IMR-90 (cell line): ENCODE data around the gene RBM8A. TPM values are rescaled to one million over a fixed set of nuclear protein-coding genes. Genes with fewer than 3 reads are reported as not detected.

Source experiments
- ATAC-seq: fragments of 200-7000 bp; cut with Tn5 transposase; 2 replicates; pipeline ENCODE4 v1.9.1; 2020; ENCODE audit warnings: low read depth, mild to moderate bottlenecking, moderate library complexity
- BruUV-seq: library from RNA; stranded (reverse); fragments of 400-500 nt; replicated peaks from 2 replicates; lab custom pipeline; 2021; lab: Mats Ljungman, UMichigan
- CTCF ChIA-PET: fragments of 300-600 bp; formaldehyde crosslinking; extraction: SDS; loops from one replicate; lab custom pipeline; 2021; ENCODE audit warnings: antibody characterized with exemption; lab: Yijun Ruan, JAX
- POLR2A ChIA-PET: fragments of 300-600 bp; sonication (Branson Sonifier 250); formaldehyde crosslinking; loops from one replicate; lab custom pipeline; 2022; ENCODE audit warnings: antibody characterized with exemption; ENCODE audit not compliant: unreplicated experiment; lab: Charles Lee
- DNase-seq: peaks from one replicate; pipeline ENCODE4 v3.0.0; 2013
- H2AFZ ChIP-seq: replicated peaks from 2 replicates; pipeline ENCODE3; 2013; ENCODE audit warnings: low read length, mild to moderate bottlenecking; ENCODE audit not compliant: poor library complexity
- H2AK5ac ChIP-seq: 2 replicates; pipeline ENCODE4 v1.6.1; 2013; ENCODE audit warnings: low read depth, low read length, inconsistent platforms
- H2AK9ac ChIP-seq: replicated peaks from 2 replicates; pipeline ENCODE3; 2013; ENCODE audit warnings: mild to moderate bottlenecking, low read depth, low read length, moderate library complexity; ENCODE audit not compliant: poor library complexity
- H2BK120ac ChIP-seq: 2 replicates; pipeline ENCODE4 v1.6.1; 2013; ENCODE audit warnings: low read depth, low read length, inconsistent platforms
- H2BK15ac ChIP-seq: 3 replicates; pipeline ENCODE4 v1.6.1; 2013; ENCODE audit warnings: low read depth, low read length, inconsistent platforms
- H2BK20ac ChIP-seq: 2 replicates; pipeline ENCODE4 v1.6.1; 2013; ENCODE audit warnings: low read depth, mild to moderate bottlenecking, inconsistent platforms, low read length, moderate library complexity
- H2BK5ac ChIP-seq: 2 replicates; pipeline ENCODE4 v1.6.1; 2013; ENCODE audit warnings: mild to moderate bottlenecking, low read depth, low read length, inconsistent platforms; ENCODE audit not compliant: poor library complexity, severe bottlenecking
- H3K14ac ChIP-seq: replicated peaks from 2 replicates; pipeline ENCODE4 v1.6.1; 2013; ENCODE audit warnings: low read depth, low read length, inconsistent platforms
- H3K18ac ChIP-seq: 2 replicates; pipeline ENCODE4 v1.6.1; 2013; ENCODE audit warnings: low read depth, low read length, control low read depth
- H3K23ac ChIP-seq: 2 replicates; pipeline ENCODE4 v1.6.1; 2013; ENCODE audit warnings: low read depth, low read length, inconsistent platforms
- H3K27ac ChIP-seq: 2 replicates; pipeline ENCODE4 v1.5.1; 2013; ENCODE audit warnings: mild to moderate bottlenecking, control low read depth, low read length; ENCODE audit not compliant: insufficient read depth
- H3K27me3 ChIP-seq: 2 replicates; pipeline ENCODE4 v1.6.1; 2013; ENCODE audit warnings: low read length; ENCODE audit not compliant: control insufficient read depth, insufficient read depth
- H3K36me3 ChIP-seq: 2 replicates; pipeline ENCODE4 v1.6.1; 2013; ENCODE audit warnings: low read length, mixed read lengths; ENCODE audit not compliant: control insufficient read depth, insufficient read depth
- H3K4ac ChIP-seq: 2 replicates; pipeline ENCODE4 v1.6.1; 2013; ENCODE audit warnings: low read depth, low read length, inconsistent platforms
- H3K4me1 ChIP-seq: 2 replicates; pipeline ENCODE4 v1.6.1; 2013; ENCODE audit warnings: low read length, mixed read lengths; ENCODE audit not compliant: control insufficient read depth, insufficient read depth
- H3K4me2 ChIP-seq: 2 replicates; pipeline ENCODE4 v1.6.1; 2013; ENCODE audit warnings: low read depth, mild to moderate bottlenecking, control low read depth, low read length, moderate library complexity
- H3K4me3 ChIP-seq: 2 replicates; pipeline ENCODE4 v1.5.1; 2013; ENCODE audit warnings: low read depth, mild to moderate bottlenecking, control low read depth, low read length, moderate library complexity; ENCODE audit not compliant: insufficient read depth
- H3K56ac ChIP-seq: 2 replicates; pipeline ENCODE4 v1.6.1; 2013; ENCODE audit warnings: low read length, inconsistent platforms; ENCODE audit not compliant: insufficient read depth; ENCODE audit errors: extremely low read depth
- H3K79me1 ChIP-seq, 2 experiments: 2 replicates each; pipeline ENCODE4 v1.6.1; 2013; ENCODE audit warnings: low read length in 2 of 2, inconsistent platforms in 1 of 2, low read depth in 1 of 2
- H3K9ac ChIP-seq: 2 replicates; pipeline ENCODE4 v1.6.1; 2013; ENCODE audit warnings: low read depth, low read length, control low read depth
- H3K9me1 ChIP-seq: 2 replicates; pipeline ENCODE4 v1.6.1; 2013; ENCODE audit warnings: low read length, inconsistent platforms; ENCODE audit not compliant: insufficient read depth
- H3K9me3 ChIP-seq: 2 replicates; pipeline ENCODE4 v1.6.1; 2013; ENCODE audit warnings: low read length; ENCODE audit not compliant: control insufficient read depth, insufficient read depth
- H4K20me1 ChIP-seq: 2 replicates; pipeline ENCODE4 v1.6.1; 2013; ENCODE audit warnings: low read length, inconsistent platforms; ENCODE audit not compliant: insufficient read depth
- H4K5ac ChIP-seq: 2 replicates; pipeline ENCODE4 v1.6.1; 2013; ENCODE audit warnings: mild to moderate bottlenecking, low read depth, low read length, control low read depth
- H4K8ac ChIP-seq, 2 experiments: 2 replicates each; pipeline ENCODE4 v1.6.1; 2013; ENCODE audit warnings: low read depth in 2 of 2, low read length in 2 of 2, control low read depth in 1 of 2, inconsistent platforms in 1 of 2
- H4K91ac ChIP-seq: 2 replicates; pipeline ENCODE4 v1.6.1; 2013; ENCODE audit warnings: low read depth, low read length, inconsistent platforms; ENCODE audit not compliant: insufficient read depth
- BHLHE40 ChIP-seq: fragments of 150-350 bp; IDR thresholded peaks from 2 replicates; pipeline ENCODE4 v1.6.1; 2016; ENCODE audit warnings: mild to moderate bottlenecking, low read depth, low read length
- CEBPB ChIP-seq: IDR thresholded peaks from 2 replicates; pipeline ENCODE4 v1.6.1; 2012; ENCODE audit warnings: low read depth, low read length, improper control_type of control experiment
- CHD1 ChIP-seq: IDR thresholded peaks from 2 replicates; pipeline ENCODE4 v1.6.1; 2012; ENCODE audit warnings: low read depth, low read length, improper control_type of control experiment
- CTCF ChIP-seq: conservative IDR thresholded peaks from 2 replicates; pipeline ENCODE4 v1.5.1; 2012; ENCODE audit warnings: mild to moderate bottlenecking, low read depth, low read length, improper control_type of control experiment
- ELK1 ChIP-seq: fragments of 150-350 bp; IDR thresholded peaks from 2 replicates; pipeline ENCODE4 v1.6.1; 2016; ENCODE audit warnings: low read depth, mild to moderate bottlenecking, low read length, moderate library complexity, borderline replicate concordance
- FOS ChIP-seq: fragments of 150-350 bp; IDR thresholded peaks from 2 replicates; pipeline ENCODE4 v1.6.1; 2016; ENCODE audit warnings: low read depth, low read length
- MAFK ChIP-seq: IDR thresholded peaks from 2 replicates; pipeline ENCODE4 v1.6.1; 2012; ENCODE audit warnings: low read depth, low read length, improper control_type of control experiment
- MAZ ChIP-seq: IDR thresholded peaks from 2 replicates; pipeline ENCODE4 v1.6.1; 2012; ENCODE audit warnings: low read depth, mild to moderate bottlenecking, low read length, improper control_type of control experiment, moderate library complexity, borderline replicate concordance
- MXI1 ChIP-seq: IDR thresholded peaks from 2 replicates; pipeline ENCODE4 v1.6.1; 2012; ENCODE audit warnings: low read depth, mild to moderate bottlenecking, low read length, moderate library complexity, borderline replicate concordance
- NFE2L2 ChIP-seq: fragments of 150-350 bp; IDR thresholded peaks from 2 replicates; pipeline ENCODE4 v1.6.1; 2016; ENCODE audit warnings: low read depth, mild to moderate bottlenecking, low read length
- POLR2A ChIP-seq: IDR thresholded peaks from 2 replicates; pipeline ENCODE4 v1.6.1; 2012; ENCODE audit warnings: mild to moderate bottlenecking, low read depth, low read length
- RAD21 ChIP-seq: IDR thresholded peaks from 2 replicates; pipeline ENCODE4 v1.6.1; 2012; ENCODE audit warnings: low read length, improper control_type of control experiment
- RCOR1 ChIP-seq: IDR thresholded peaks from 2 replicates; pipeline ENCODE4 v1.6.1; 2012; ENCODE audit warnings: mild to moderate bottlenecking, low read length, improper control_type of control experiment; ENCODE audit not compliant: insufficient replicate concordance
- RFX5 ChIP-seq: IDR thresholded peaks from 2 replicates; pipeline ENCODE4 v1.8.0; 2012; ENCODE audit warnings: low read depth, mild to moderate bottlenecking, low read length, moderate library complexity
- SMC3 ChIP-seq: fragments of 150-350 bp; IDR thresholded peaks from 2 replicates; pipeline ENCODE4 v1.6.1; 2016; ENCODE audit warnings: low read depth, mild to moderate bottlenecking, antibody characterized with exemption, low read length, moderate library complexity
- USF2 ChIP-seq: fragments of 150-350 bp; IDR thresholded peaks from 2 replicates; pipeline ENCODE4 v1.6.1; 2017; ENCODE audit warnings: mild to moderate bottlenecking, antibody characterized with exemption, low read length, low read depth
- WGBS, 2 experiments: methylation state at CpG; one replicate each; pipeline versions ENCODE4 v1.1.5 to v1.1.7; 2013; ENCODE audit warnings: missing lambda C conversion rate in 2 of 2; ENCODE audit not compliant: insufficient read length in 1 of 2; ENCODE audit errors: extremely low coverage in 2 of 2; 5-methylcytosine and 5-hydroxymethylcytosine counted together
- dilution Hi-C: fragments of 300-500 bp; cut with HindIII; formaldehyde crosslinking; loops from one replicate; pipeline ENCODE4 v1.14.3; 2018; ENCODE audit warnings: low sequenced_read_pairs; ENCODE audit not compliant: unreplicated experiment
- in situ Hi-C: fragments of 300-500 bp; cut with MboI; formaldehyde crosslinking; loops from 3 replicates; pipeline ENCODE4 v1.14.3; 2019; ENCODE audit warnings: low sequenced_read_pairs, inconsistent platforms, mixed read lengths
- intact Hi-C: fragments of 100-400 bp; cut with micrococcal nuclease; formaldehyde crosslinking; loops from 2 replicates; pipeline ENCODE4 v1.10.0; 2022
- polyA plus RNA-seq, 3 experiments: library from polyadenylated mRNA; depleted of rRNA; stranded (reverse); fragments of >200 nt; gene quantifications; 2 replicates each; pipeline ENCODE4 v1.2.3, GENCODE V29; 2012; ENCODE audit warnings: low replicate concordance in 1 of 3
- total RNA-seq: library from RNA; depleted of rRNA; stranded (reverse); fragments of >200 nt; gene quantifications from 2 replicates; pipeline ENCODE4 v1.2.3, GENCODE V29; 2012

Gene RBM8A
- total and polyA plus RNA-seq, 2 of the 4 experiments (the other 2 are of a cell fraction): 94.1 to 251 TPM

GRCh38 chr1:145912128-145912641 is 15.1 kb downstream of the RBM8A start:
- in situ Hi-C loops (no loop called here), intact Hi-C loops (no loop called here), dilution Hi-C loops (no loop called here)
- Histone ChIP-seq H2AK9ac (no peak overlapping the region), H3K9me1 (peaks cover 6% of the 10 kb centered on the region), H4K91ac (no peak overlapping the region), H3K4ac (no peak overlapping the region), H3K27me3 (no peaks in the 10 kb centered on the region), H3K18ac (no peak overlapping the region), H3K14ac (no peak overlapping the region), H4K8ac (no peak overlapping the region), H2AK5ac (no peak overlapping the region), H4K20me1 (no peaks in the 10 kb centered on the region), H3K27ac (no peak overlapping the region), H2BK5ac (no peak overlapping the region), H3K4me3 (no peak overlapping the region), H2AFZ (no peak overlapping the region), H3K56ac (no peak overlapping the region), H3K36me3 (peaks cover 10% of the 10 kb centered on the region), H3K4me2 (no peak overlapping the region), H3K23ac (no peak overlapping the region), H3K9me3 (no peaks in the 10 kb centered on the region), H2BK15ac (no peak overlapping the region), H3K9ac (no peak overlapping the region), H2BK20ac (no peak overlapping the region), H3K79me1 (peaks cover 3 to 17% of the 10 kb centered on the region in 2 experiments; a peak in 3 of 4 replicates), H4K5ac (no peak overlapping the region), H2BK120ac (no peak overlapping the region), H3K4me1 (peaks cover 7% of the 10 kb centered on the region)
- POLR2A ChIA-PET: no interaction called here
- no peak for TF ChIP-seq RFX5
- no peak for TF ChIP-seq MAZ
- TF ChIP-seq POLR2A: no peak
- TF ChIP-seq RAD21: no peak
- no peak for TF ChIP-seq RCOR1
- no peak for TF ChIP-seq CHD1
- no peak for TF ChIP-seq ELK1
- no peak for TF ChIP-seq MXI1
- TF ChIP-seq CTCF: no peak
- TF ChIP-seq BHLHE40: no peak
- no peak for TF ChIP-seq FOS
- no peak for TF ChIP-seq NFE2L2
- TF ChIP-seq SMC3: no peak
- no peak for TF ChIP-seq MAFK
- no peak for TF ChIP-seq CEBPB
- no peak for TF ChIP-seq USF2
- 64% methylated on average over 2 of the region's 11 CpGs; no CpG with 5 or more reads in 1 of the 2 experiments for WGBS, 2 experiments
- ATAC-seq (no peak), DNase-seq (no peak)
- BruUV-seq: no TSS peak
- CTCF ChIA-PET: interaction anchor here (2.1 kb wide), 1 partner anchor 20 kb away, joined by 14 read pairs; no protein-coding TSS in a partner anchor
